ENCODE results near the gene EPM2AIP1. TPM values are rescaled to one million over a fixed set of nuclear protein-coding genes. Genes with fewer than 3 reads are reported as not detected.

The EPM2AIP1 gene
- total RNA-seq, 1 donor from 2014 or later = 29.2 TPM

- DNase-seq (ENCODE audit: extremely low spot score, unreplicated experiment) = peak; percentile 7
- TF ChIP-seq, protein P1, sequence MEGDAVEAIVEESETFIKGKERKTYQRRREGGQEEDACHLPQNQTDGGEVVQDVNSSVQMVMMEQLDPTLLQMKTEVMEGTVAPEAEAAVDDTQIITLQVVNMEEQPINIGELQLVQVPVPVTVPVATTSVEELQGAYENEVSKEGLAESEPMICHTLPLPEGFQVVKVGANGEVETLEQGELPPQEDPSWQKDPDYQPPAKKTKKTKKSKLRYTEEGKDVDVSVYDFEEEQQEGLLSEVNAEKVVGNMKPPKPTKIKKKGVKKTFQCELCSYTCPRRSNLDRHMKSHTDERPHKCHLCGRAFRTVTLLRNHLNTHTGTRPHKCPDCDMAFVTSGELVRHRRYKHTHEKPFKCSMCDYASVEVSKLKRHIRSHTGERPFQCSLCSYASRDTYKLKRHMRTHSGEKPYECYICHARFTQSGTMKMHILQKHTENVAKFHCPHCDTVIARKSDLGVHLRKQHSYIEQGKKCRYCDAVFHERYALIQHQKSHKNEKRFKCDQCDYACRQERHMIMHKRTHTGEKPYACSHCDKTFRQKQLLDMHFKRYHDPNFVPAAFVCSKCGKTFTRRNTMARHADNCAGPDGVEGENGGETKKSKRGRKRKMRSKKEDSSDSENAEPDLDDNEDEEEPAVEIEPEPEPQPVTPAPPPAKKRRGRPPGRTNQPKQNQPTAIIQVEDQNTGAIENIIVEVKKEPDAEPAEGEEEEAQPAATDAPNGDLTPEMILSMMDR (conservative IDR thresholded peaks at IDR 0.05) = no peak
- H3K36me3 Mint-ChIP-seq = no peaks in the 10 kb centered on the region
- H3K27ac Mint-ChIP-seq = peak overlapping the region; percentile 23
- H3K9me3 Mint-ChIP-seq = no peaks in the 10 kb centered on the region
- H3K27me3 Mint-ChIP-seq = peaks cover 11% of the 10 kb centered on the region
- peak overlapping the region; percentile 34 for H3K4me3 Mint-ChIP-seq
- peaks cover 18% of the 10 kb centered on the region for H3K4me1 Mint-ChIP-seq (ENCODE audit: unreplicated experiment)
These were observed 51.8 kb downstream of the EPM2AIP1 start for GRCh38 chr3:36941162-36941561.

GRCh38 chr3:36937492-36937891 lies 55.4 kb downstream of the EPM2AIP1 start:
- TF ChIP-seq, protein P1 (conservative IDR thresholded peaks at IDR 0.05) = no peak
- Mint-ChIP-seq H3K9me3 (peaks cover 4% of the 10 kb centered on the region), H3K36me3 (peaks cover 12% of the 10 kb centered on the region), H3K4me1 (ENCODE audit: unreplicated experiment) (peaks cover 30% of the 10 kb centered on the region), H3K4me3 (no peak overlapping the region), H3K27me3 (peaks cover 3% of the 10 kb centered on the region), H3K27ac (no peak overlapping the region)
- no peak for DNase-seq (ENCODE audit: extremely low spot score, unreplicated experiment)

Other genes starting within 250 kb of the EPM2AIP1 start
- 0.10 TPM in 2 replicates for gene DCLK3, start 228.6 kb downstream of the EPM2AIP1 start, total RNA-seq (ENCODE audit: low replicate concordance)
- 8.6 and 18.0 TPM in 2 replicates for gene TRANK1, start 48.1 kb downstream of the EPM2AIP1 start, total RNA-seq (ENCODE audit: low replicate concordance)
- 29.5 and 41.0 TPM in 2 replicates for gene MLH1, start 387 bp upstream of the EPM2AIP1 start, total RNA-seq (ENCODE audit: low replicate concordance)
- gene LRRFIP2, start 181.5 kb upstream of the EPM2AIP1 start, total RNA-seq (ENCODE audit: low replicate concordance) = 63.5 and 68.5 TPM in 2 replicates

Data from type B pancreatic cell (in vitro differentiated cells).